Measurements from ENCODE around the gene PPP3R1. TPM values are rescaled to one million over a fixed set of nuclear protein-coding genes. Genes with fewer than 3 reads are reported as not detected.
A peak's percentile ranks its signal among the peaks of the same experiment; 100 is the strongest.

Gene PPP3R1
- total RNA-seq, 1 donor from 2014 or later, result 65.7 TPM

- TF ChIP-seq CTCF (IDR thresholded peaks at IDR 0.05; ENCODE audit: unreplicated experiment), result peak; percentile 64
- H3K9me3 Mint-ChIP-seq (ENCODE audit: unreplicated experiment), result no peaks in the 10 kb centered on the region
- peak; percentile 69 for DNase-seq (ENCODE audit: low spot score)
- H3K27ac Mint-ChIP-seq (ENCODE audit: unreplicated experiment), result peak overlapping the region; percentile 99
- peaks cover 7% of the 10 kb centered on the region for H3K36me3 Mint-ChIP-seq (ENCODE audit: low read depth, unreplicated experiment)
- H3K4me3 Mint-ChIP-seq (ENCODE audit: unreplicated experiment), result peak overlapping the region; percentile 98
- peaks cover 16% of the 10 kb centered on the region for H3K27me3 Mint-ChIP-seq (ENCODE audit: unreplicated experiment)
- peaks cover 15% of the 10 kb centered on the region for H3K4me1 Mint-ChIP-seq (ENCODE audit: unreplicated experiment)
Observed at GRCh38 chr2:68251187-68251854, 1.0 kb downstream of the PPP3R1 start.

GRCh38 chr2:68250652-68251186 is 1.6 kb downstream of the PPP3R1 start:
- Mint-ChIP-seq H3K36me3 (ENCODE audit: low read depth, unreplicated experiment) (peaks cover 7% of the 10 kb centered on the region), H3K4me1 (ENCODE audit: unreplicated experiment) (peaks cover 11% of the 10 kb centered on the region), H3K4me3 (ENCODE audit: unreplicated experiment) (peak overlapping the region; percentile 98), H3K27ac (ENCODE audit: unreplicated experiment) (peak overlapping the region; percentile 99), H3K9me3 (ENCODE audit: unreplicated experiment) (no peaks in the 10 kb centered on the region), H3K27me3 (ENCODE audit: unreplicated experiment) (peaks cover 16% of the 10 kb centered on the region)
- DNase-seq (ENCODE audit: low spot score), result no peak
- TF ChIP-seq CTCF (IDR thresholded peaks at IDR 0.05; ENCODE audit: unreplicated experiment), result no peak

- peaks cover 7% of the 10 kb centered on the region for H3K36me3 Mint-ChIP-seq (ENCODE audit: low read depth, unreplicated experiment)
- no peak for TF ChIP-seq CTCF (IDR thresholded peaks at IDR 0.05; ENCODE audit: unreplicated experiment)
- H3K27me3 Mint-ChIP-seq (ENCODE audit: unreplicated experiment), result peaks cover 16% of the 10 kb centered on the region
- no peaks in the 10 kb centered on the region for H3K9me3 Mint-ChIP-seq (ENCODE audit: unreplicated experiment)
- H3K4me1 Mint-ChIP-seq (ENCODE audit: unreplicated experiment), result peaks cover 11% of the 10 kb centered on the region
- peak overlapping the region; percentile 98 for H3K4me3 Mint-ChIP-seq (ENCODE audit: unreplicated experiment)
- DNase-seq (ENCODE audit: low spot score), result no peak
- H3K27ac Mint-ChIP-seq (ENCODE audit: unreplicated experiment), result peak overlapping the region; percentile 99
Observed at GRCh38 chr2:68250196-68250595, 2.1 kb downstream of the PPP3R1 start.

- TF ChIP-seq CTCF (IDR thresholded peaks at IDR 0.05; ENCODE audit: unreplicated experiment), result no peak
- no peak for DNase-seq (ENCODE audit: low spot score)
- H3K27me3 Mint-ChIP-seq (ENCODE audit: unreplicated experiment), result peaks cover 16% of the 10 kb centered on the region
- H3K27ac Mint-ChIP-seq (ENCODE audit: unreplicated experiment), result no peak overlapping the region
- no peaks in the 10 kb centered on the region for H3K9me3 Mint-ChIP-seq (ENCODE audit: unreplicated experiment)
- H3K36me3 Mint-ChIP-seq (ENCODE audit: low read depth, unreplicated experiment), result peaks cover 7% of the 10 kb centered on the region
- peaks cover 9% of the 10 kb centered on the region for H3K4me1 Mint-ChIP-seq (ENCODE audit: unreplicated experiment)
- H3K4me3 Mint-ChIP-seq (ENCODE audit: unreplicated experiment), result no peak overlapping the region
Observed at GRCh38 chr2:68248806-68249205, 3.5 kb downstream of the PPP3R1 start.

GRCh38 chr2:68248361-68248760 is 4.0 kb downstream of the PPP3R1 start:
- Mint-ChIP-seq H3K27me3 (ENCODE audit: unreplicated experiment) (peaks cover 14% of the 10 kb centered on the region), H3K4me3 (ENCODE audit: unreplicated experiment) (no peak overlapping the region), H3K9me3 (ENCODE audit: unreplicated experiment) (no peaks in the 10 kb centered on the region), H3K27ac (ENCODE audit: unreplicated experiment) (no peak overlapping the region), H3K36me3 (ENCODE audit: low read depth, unreplicated experiment) (peaks cover 7% of the 10 kb centered on the region), H3K4me1 (ENCODE audit: unreplicated experiment) (peaks cover 9% of the 10 kb centered on the region)
- TF ChIP-seq CTCF (IDR thresholded peaks at IDR 0.05; ENCODE audit: unreplicated experiment), result no peak
- DNase-seq (ENCODE audit: low spot score), result no peak
